CD4-positive, alpha-beta T cell (primary cell): ENCODE results near the gene GRID2. TPM values are rescaled to one million over a fixed set of nuclear protein-coding genes. Genes with fewer than 3 reads are reported as not detected.

Experiments
- ATAC-seq: fragments of 200-7000 bp; cut with Tn5 transposase; one replicate; pipeline ENCODE4 v1.10.0; 2022; ENCODE audit warnings: mild to moderate bottlenecking; ENCODE audit not compliant: poor library complexity
- CTCF ChIA-PET: fragments of 350-600 bp; sonication (Branson Sonifier 250); formaldehyde crosslinking; loops from one replicate; lab custom pipeline; 2021; ENCODE audit warnings: antibody characterized with exemption, inconsistent platforms; lab: Charles Lee
- POLR2A ChIA-PET: fragments of 350-600 bp; sonication (Branson Sonifier 250); formaldehyde crosslinking; loops from one replicate; lab custom pipeline; 2021; ENCODE audit warnings: antibody characterized with exemption, inconsistent platforms; lab: Charles Lee
- DNase-seq, 14 experiments: peaks; one replicate each; pipeline ENCODE4 v3.0.0-alpha.2; 2013 to 2020; ENCODE audit warnings: mixed read lengths in 2 of 14
- H3K27ac ChIP-seq, 2 donors: one replicate each; pipeline versions ENCODE4 v1.5.1 to v1.7.0; 2013; ENCODE audit warnings: low read length in 2 of 2, low read depth in 1 of 2, mild to moderate bottlenecking in 1 of 2
- H3K27me3 ChIP-seq, 2 experiments: 1 replicate in 1 of 2; 2 replicates in 1 of 2; pipeline versions ENCODE4 v1.6.1 to v1.7.0; 2013; ENCODE audit warnings: low read length in 2 of 2, control low read depth in 1 of 2, mild to moderate bottlenecking in 1 of 2, moderate library complexity in 1 of 2; ENCODE audit not compliant: insufficient read depth in 2 of 2, control insufficient read depth in 1 of 2
- H3K36me3 ChIP-seq: one replicate; pipeline ENCODE4 v1.6.1; 2013; ENCODE audit warnings: low read length, control low read depth; ENCODE audit not compliant: insufficient read depth
- H3K4me1 ChIP-seq: one replicate; pipeline ENCODE4 v1.6.1; 2013; ENCODE audit warnings: low read length, control low read depth; ENCODE audit not compliant: insufficient read depth
- H3K4me3 ChIP-seq: one replicate; pipeline ENCODE4 v1.5.1; 2013; ENCODE audit warnings: mild to moderate bottlenecking, low read length, moderate library complexity
- H3K9me3 ChIP-seq, 2 experiments: 1 replicate in 1 of 2; 2 replicates in 1 of 2; pipeline versions ENCODE4 v1.6.1 to v1.7.0; 2013; ENCODE audit warnings: low read length in 2 of 2, mild to moderate bottlenecking in 2 of 2, control low read depth in 1 of 2, moderate library complexity in 1 of 2; ENCODE audit not compliant: control insufficient read depth in 1 of 2, insufficient read depth in 1 of 2
- H3K27ac Mint-ChIP-seq: one replicate; pipeline ENCODE4 v1.8.0; 2020; ENCODE audit warnings: mixed read lengths
- H3K27me3 Mint-ChIP-seq: one replicate; pipeline ENCODE4 v1.8.0; 2021; ENCODE audit warnings: mixed read lengths
- H3K36me3 Mint-ChIP-seq: one replicate; pipeline ENCODE4 v1.8.0; 2021; ENCODE audit warnings: low read depth, mixed read lengths
- H3K4me1 Mint-ChIP-seq: one replicate; pipeline ENCODE4 v1.8.0; 2021; ENCODE audit warnings: low read depth, mixed read lengths
- H3K4me3 Mint-ChIP-seq: one replicate; pipeline ENCODE4 v1.8.0; 2020; ENCODE audit warnings: mild to moderate bottlenecking, mixed read lengths
- H3K9me3 Mint-ChIP-seq: one replicate; pipeline ENCODE4 v1.8.0; 2020; ENCODE audit warnings: mixed read lengths
- intact Hi-C, 2 experiments: fragments of 100-400 bp; cut with DNase I in 1 of 2; cut with micrococcal nuclease in 1 of 2; formaldehyde crosslinking; loops; one replicate each; pipeline versions ENCODE4 v1.15.1 to v1.9.0; 2023 to 2025; cut with DNase I, micrococcal nuclease
- total RNA-seq, 174 experiments: library from RNA in 2 of 174; stranded (reverse) in 2 of 174; gene quantifications; one replicate each; pipeline ENCODE4 v1.2.3 and lab custom pipeline; 2021 to 2026
- TF ChIP-seq, protein P1 (sequence below): fragments of 200-600 bp; IDR thresholded peaks from one replicate; pipeline ENCODE4 v1.8.0; 2022; ENCODE audit warnings: antibody characterized with exemption, mild to moderate bottlenecking

The GRID2 gene
- total RNA-seq, 2 experiments from 2014 or later = not detected

DNA sequence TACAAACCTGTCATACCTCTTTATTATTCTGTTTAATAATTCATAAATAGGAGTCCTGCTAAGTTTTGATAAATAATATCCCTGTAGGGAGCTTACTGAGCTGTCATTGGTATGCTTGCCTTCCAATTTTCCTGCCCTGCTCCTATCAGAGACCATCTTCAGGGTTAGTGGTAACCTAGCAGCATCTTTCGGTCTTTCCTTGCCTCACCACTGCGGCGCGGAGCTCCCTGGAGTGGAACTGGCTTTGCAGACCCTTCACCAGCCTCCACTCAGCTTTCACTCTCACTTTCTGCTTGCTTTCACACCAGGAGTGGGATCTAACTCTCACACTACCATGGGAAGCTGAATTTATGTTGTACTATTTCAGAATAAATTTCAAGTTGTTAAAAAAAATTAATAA is 1043.1 kb downstream of the GRID2 start:
- ATAC-seq (no peak), DNase-seq (no peak)
- H3K36me3 Mint-ChIP-seq = no peaks in the 10 kb centered on the region
- H3K4me3 Mint-ChIP-seq = no peak overlapping the region
- H3K4me3 ChIP-seq = no peak overlapping the region
- no peaks in the 10 kb centered on the region for H3K27me3 Mint-ChIP-seq
- intact Hi-C loops = no loop called here
- no peaks in the 10 kb centered on the region for H3K27me3 ChIP-seq
- H3K9me3 Mint-ChIP-seq = no peaks in the 10 kb centered on the region
- no peaks in the 10 kb centered on the region for H3K9me3 ChIP-seq
- H3K36me3 ChIP-seq = no peaks in the 10 kb centered on the region
- TF ChIP-seq, protein P1, sequence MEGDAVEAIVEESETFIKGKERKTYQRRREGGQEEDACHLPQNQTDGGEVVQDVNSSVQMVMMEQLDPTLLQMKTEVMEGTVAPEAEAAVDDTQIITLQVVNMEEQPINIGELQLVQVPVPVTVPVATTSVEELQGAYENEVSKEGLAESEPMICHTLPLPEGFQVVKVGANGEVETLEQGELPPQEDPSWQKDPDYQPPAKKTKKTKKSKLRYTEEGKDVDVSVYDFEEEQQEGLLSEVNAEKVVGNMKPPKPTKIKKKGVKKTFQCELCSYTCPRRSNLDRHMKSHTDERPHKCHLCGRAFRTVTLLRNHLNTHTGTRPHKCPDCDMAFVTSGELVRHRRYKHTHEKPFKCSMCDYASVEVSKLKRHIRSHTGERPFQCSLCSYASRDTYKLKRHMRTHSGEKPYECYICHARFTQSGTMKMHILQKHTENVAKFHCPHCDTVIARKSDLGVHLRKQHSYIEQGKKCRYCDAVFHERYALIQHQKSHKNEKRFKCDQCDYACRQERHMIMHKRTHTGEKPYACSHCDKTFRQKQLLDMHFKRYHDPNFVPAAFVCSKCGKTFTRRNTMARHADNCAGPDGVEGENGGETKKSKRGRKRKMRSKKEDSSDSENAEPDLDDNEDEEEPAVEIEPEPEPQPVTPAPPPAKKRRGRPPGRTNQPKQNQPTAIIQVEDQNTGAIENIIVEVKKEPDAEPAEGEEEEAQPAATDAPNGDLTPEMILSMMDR = no peak
- H3K4me1 ChIP-seq = no peaks in the 10 kb centered on the region
- no peak overlapping the region for H3K27ac Mint-ChIP-seq
- CTCF ChIA-PET = no interaction called here
- POLR2A ChIA-PET = no interaction called here
- H3K27ac ChIP-seq = no peak overlapping the region
- H3K4me1 Mint-ChIP-seq = no peaks in the 10 kb centered on the region

DNA sequence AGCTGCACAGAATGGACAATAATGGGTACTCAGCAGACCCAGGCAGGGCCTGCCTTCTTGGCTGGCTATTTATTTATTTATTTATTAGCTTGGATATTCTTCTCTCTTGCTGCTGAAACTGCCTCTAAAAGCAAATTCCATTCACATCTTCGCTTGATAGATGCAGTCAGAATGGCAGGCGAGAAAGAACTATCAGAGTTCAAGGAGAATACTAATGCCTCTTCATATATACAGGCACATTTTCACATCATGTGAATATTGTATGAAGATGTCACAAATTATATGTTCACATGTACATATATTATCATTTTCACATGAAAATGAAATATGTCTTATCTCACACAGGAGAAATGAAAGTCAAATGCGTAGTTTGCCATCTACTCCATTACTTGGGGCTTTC is 1045.1 kb downstream of the GRID2 start:
- H3K27me3 Mint-ChIP-seq = no peaks in the 10 kb centered on the region
- ChIA-PET POLR2A (no interaction called here), CTCF (no interaction called here)
- H3K4me3 Mint-ChIP-seq = no peak overlapping the region
- no peaks in the 10 kb centered on the region for H3K9me3 ChIP-seq
- no peaks in the 10 kb centered on the region for H3K27me3 ChIP-seq
- DNase-seq (no peak), ATAC-seq (no peak)
- no peak overlapping the region for H3K27ac Mint-ChIP-seq
- no peaks in the 10 kb centered on the region for H3K36me3 ChIP-seq
- H3K4me1 ChIP-seq = no peaks in the 10 kb centered on the region
- no peaks in the 10 kb centered on the region for H3K4me1 Mint-ChIP-seq
- TF ChIP-seq, protein P1 = no peak
- H3K36me3 Mint-ChIP-seq = no peaks in the 10 kb centered on the region
- intact Hi-C loops = no loop called here
- no peaks in the 10 kb centered on the region for H3K9me3 Mint-ChIP-seq
- no peak overlapping the region for H3K27ac ChIP-seq
- no peak overlapping the region for H3K4me3 ChIP-seq

DNA sequence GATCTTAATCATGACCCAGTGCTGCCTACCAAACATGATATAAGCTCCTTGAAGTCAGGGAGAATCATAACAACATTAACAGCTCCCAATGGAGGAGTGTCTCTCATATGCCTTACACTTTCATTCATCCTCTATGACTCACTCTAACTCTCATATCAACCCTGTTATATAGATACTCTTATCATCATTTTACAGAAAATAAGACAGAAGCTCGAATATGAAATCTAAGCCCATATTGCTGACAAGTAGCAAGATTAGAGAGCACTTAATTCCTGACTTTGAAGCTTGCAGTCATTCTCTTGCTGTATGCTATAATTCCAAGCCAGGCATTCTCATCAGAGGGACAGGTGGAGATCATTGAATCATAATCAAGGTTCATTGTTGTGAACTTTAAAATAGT is 1048.1 kb downstream of the GRID2 start:
- Histone ChIP-seq H3K27ac (no peak overlapping the region), H3K4me1 (no peaks in the 10 kb centered on the region), H3K4me3 (no peak overlapping the region), H3K36me3 (no peaks in the 10 kb centered on the region), H3K9me3 (no peaks in the 10 kb centered on the region), H3K27me3 (no peaks in the 10 kb centered on the region)
- no peak for DNase-seq
- H3K4me3 Mint-ChIP-seq = no peak overlapping the region
- H3K27ac Mint-ChIP-seq = no peak overlapping the region
- no peaks in the 10 kb centered on the region for H3K4me1 Mint-ChIP-seq
- no peak for ATAC-seq
- H3K9me3 Mint-ChIP-seq = no peaks in the 10 kb centered on the region
- TF ChIP-seq, protein P1 = no peak
- H3K27me3 Mint-ChIP-seq = no peaks in the 10 kb centered on the region
- POLR2A ChIA-PET = no interaction called here
- CTCF ChIA-PET = no interaction called here
- H3K36me3 Mint-ChIP-seq = no peaks in the 10 kb centered on the region
- intact Hi-C loops = no loop called here
